SIG-M5 treated with dmso at 0.1 percent for 504 hours (cell line): ENCODE data around the gene CNNM2.
A peak's percentile ranks its signal among the peaks of the same experiment; 100 is the strongest.

ENCODE experiments used
- DNase-seq: peaks from one replicate; lab custom pipeline; 2025; ENCODE audit not compliant: unreplicated experiment; lab: John Stamatoyannopoulos, UW

Gene CNNM2

DNA sequence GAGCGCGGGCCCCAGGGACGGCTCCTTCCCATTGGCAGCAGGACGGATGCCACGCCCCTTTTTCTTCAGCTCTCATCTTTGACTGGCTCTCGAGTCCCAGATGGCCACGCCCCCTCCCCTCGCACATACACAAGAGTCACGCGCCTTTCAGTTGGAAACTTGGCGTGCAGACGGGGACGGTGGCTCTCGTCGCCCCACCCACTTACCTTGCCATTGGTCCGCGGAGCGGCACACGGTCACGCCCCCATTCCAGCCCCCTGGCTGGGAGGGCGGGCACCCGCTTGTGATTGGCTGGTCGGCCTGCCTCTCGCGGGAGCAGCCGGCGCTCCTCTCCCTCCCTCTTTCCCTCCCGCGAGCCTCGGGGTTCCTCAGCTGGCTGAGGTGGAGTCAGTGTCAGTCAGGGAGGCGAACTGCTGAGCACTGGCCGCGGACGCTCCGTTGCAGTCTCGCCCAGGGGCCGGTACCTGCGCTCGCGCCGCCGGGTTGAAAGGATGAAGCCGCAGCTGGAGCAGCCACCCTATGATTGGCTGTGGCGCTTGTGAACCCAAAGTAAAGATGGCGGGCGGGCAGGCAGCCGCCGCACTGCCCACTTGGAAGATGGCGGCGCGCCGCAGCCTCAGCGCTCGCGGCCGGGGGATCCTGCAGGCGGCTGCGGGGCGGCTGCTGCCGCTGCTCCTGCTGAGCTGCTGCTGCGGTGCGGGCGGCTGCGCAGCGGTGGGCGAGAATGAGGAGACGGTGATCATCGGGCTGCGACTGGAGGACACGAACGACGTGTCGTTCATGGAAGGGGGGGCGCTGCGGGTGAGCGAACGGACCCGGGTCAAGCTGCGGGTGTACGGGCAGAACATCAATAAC is at the start of gene CNNM2:
Gene CNNM2, plus strand, starts transcription at position 333 of the 855 bp plus-strand sequence. Its CDS starts 187 bp downstream, at position 520.
- peak; percentile 98 for DNase-seq

DNA sequence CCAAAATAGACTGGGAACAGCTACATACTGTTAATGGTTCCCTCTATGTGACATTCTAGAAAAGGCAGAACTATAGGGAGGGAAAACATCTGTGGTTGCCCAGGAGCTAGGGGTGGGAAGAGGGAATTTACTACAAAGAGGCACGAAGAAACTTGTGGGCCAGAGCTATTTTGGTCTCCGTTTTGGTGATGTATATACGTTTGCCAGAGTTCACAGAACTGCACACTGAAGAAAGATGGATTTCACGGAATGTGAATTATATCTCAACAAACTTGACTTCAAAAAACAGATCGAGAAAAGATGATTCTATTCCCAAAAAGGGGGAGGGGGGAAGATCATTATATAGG is 49.2 kb upstream of the CNNM2 start:
- DNase-seq = no peak

GRCh38 chr10:102869258-102870198 is 48.6 kb upstream of the CNNM2 start, which contains the start of gene AS3MT:
Gene AS3MT (plus strand): TSS chr10:102869470. CDS start chr10:102869593, 123 bp downstream.
- DNase-seq = no peak

GRCh38 chr10:102870221-102870620 is 47.9 kb upstream of the CNNM2 start:
- DNase-seq = no peak

DNA sequence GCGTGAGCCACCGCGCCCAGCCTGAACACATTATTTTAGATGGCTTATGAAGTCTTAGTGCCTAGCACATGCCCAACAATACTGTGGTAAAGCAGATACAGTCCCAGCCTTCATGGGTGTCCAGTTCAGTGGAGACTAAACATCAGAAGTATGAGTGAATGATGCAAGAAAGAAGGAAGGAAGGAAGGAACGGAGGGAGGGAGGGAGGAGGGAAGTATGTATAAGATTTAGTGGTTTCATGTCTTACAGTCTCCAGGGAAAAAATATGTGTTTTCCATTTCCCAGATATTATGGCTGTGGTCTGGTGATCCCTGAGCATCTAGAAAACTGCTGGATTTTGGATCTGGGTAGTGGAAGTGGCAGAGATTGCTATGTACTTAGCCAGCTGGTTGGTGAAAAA is 45.9 kb upstream of the CNNM2 start:
- DNase-seq = no peak

DNA sequence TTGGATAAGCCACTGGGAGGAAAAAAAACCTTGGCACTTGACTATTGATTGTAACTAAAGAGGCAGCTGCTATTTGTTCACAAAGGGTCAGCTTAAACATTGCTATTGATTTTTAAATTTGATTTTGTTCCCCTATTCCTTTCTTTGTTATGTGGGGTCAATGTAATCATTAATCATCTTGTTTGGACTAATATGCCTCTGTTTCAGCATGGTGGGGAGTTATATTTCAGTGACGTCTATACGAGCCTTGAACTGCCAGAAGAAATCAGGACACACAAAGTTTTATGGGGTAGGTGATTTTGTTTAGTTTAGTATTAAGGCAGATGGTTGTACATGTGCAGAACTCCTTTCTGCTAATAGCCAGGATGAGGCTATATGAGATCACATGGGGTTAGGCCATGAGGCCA is 41.3 kb upstream of the CNNM2 start:
- no peak for DNase-seq

GRCh38 chr10:102878629-102879028 is 39.5 kb upstream of the CNNM2 start:
- DNase-seq = no peak

DNA sequence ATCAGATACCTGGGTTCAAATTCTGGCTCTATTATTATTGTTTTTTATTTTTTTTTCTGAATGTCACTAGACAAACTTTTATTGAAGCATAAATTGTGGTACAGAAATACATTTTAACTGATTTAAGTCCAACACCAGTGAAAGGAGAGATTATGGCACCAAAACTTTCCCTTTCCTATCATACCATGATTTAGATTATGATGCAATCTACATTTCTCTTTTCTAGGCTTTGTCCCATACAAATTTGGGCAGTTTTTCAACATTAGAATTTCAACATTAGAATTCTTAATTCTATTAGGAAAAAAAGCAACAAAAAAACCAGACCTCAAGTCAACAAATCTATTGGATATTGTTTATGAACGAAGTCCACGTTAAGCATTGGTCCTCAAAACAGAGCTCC is 37.8 kb upstream of the CNNM2 start:
- DNase-seq = no peak

DNA sequence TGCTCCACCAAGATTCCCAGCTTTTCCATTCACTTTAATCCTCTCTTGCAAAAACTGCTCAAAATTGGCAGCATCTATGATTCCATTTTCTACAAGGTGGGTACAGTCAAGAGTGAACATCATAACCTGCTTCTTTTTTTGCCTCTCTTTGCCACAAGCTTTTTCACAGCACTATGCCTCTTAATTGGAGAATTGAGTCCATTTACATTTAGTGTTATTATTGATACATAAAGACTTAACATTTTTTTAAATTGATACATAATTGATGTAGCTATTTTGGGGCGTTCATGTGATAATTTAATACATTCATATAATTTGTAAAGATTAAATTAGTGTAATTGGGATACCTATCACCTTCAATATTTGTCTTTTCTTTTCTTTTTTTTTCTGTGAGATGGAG is 30.0 kb upstream of the CNNM2 start:
- DNase-seq = no peak

DNA sequence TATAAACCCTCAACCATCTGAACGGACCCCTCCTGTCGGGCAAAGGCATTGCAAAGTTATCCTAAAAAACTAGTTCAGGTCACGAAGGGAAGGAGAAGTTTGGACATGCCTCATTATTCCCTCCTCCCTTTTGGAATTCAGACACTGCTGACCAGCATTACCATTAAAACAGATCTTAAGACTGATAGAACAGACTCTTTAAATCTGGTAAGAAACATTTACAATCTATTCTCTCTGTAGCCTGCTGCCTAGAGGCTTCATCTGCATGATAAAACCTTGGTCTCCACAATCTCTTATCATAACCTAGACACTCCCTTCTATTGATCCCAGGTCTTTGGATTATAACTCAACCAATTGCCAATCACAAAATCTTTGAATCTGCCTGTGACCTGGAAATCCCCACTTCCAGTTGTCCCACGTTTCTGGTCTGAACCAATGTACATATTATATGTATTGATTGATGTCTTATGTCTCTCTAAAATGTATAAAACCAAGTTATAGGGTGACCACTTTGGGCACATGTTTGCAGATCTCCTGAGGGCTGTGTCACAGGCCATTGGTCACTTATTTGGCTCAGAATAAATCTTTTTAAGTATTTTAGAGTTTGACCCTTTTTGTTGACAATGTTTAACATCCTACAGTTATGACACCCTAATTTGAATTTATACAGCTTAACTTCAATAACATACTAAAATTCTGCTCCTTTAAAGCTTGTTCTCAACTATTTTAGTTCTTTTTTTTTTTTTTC is 23.5 kb upstream of the CNNM2 start:
- DNase-seq = no peak

DNA sequence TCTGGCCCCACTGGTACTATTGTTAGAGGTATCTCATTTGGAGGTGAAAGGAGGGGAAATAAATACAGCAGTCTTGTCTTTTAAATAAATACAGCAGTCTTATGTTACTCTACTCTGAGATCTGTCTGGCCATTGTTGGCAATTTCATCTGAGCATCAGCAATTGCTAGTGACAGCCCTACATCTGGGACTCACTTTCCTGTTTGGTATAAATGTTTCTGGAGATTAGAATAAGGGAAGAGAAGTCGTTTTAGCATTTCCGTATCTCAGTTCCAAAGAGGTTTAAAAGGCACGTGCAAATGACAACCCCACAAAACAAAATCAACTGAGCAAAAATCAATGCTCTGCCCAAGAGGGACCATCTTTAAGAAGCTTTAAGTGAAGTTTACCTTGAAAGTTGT is 18.1 kb upstream of the CNNM2 start:
- no peak for DNase-seq

- no peak for DNase-seq
Observed at GRCh38 chr10:102904346-102904745, 13.7 kb upstream of the CNNM2 start.

GRCh38 chr10:102906507-102906906 is 11.6 kb upstream of the CNNM2 start:
- DNase-seq = no peak

DNA sequence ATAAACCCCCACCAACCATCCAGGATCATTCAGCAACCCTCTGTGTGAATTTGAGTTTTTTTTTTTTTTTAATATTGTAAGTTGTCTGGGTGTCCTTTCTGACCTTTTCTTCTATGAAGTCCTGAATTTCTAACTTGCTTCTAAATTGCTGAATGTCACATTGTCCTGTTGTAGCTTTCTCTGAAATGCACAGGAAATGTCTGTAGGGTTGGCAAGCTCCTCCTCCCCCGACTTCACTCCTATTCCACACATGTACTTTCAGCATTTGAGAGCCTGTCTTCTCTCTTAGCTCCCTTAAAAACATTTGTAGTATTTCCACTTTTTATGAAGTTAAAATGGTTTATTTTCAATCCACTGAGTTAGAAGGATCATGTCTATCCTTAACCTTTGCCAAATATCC is 3.3 kb upstream of the CNNM2 start:
- DNase-seq = no peak

DNA sequence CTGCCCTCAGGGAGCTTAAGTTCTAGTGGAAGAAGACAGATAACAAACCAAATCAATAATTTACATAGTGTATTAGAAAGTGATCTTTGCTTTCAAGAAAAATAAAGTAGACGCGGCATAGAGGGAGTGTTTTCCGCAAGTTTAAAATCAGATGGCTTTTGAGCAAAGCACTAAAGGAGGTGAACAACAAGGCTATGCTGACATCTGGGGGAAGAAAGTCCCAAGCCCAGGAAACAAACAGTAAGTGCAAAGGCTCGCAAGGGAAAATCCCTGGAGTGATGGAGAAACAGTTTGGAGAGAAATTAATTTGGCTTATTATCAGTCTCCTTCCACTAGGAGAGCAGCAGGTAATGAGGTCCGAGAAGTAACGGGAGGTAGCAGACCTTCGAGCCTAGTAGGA is 1.9 kb upstream of the CNNM2 start:
- DNase-seq = no peak

DNA sequence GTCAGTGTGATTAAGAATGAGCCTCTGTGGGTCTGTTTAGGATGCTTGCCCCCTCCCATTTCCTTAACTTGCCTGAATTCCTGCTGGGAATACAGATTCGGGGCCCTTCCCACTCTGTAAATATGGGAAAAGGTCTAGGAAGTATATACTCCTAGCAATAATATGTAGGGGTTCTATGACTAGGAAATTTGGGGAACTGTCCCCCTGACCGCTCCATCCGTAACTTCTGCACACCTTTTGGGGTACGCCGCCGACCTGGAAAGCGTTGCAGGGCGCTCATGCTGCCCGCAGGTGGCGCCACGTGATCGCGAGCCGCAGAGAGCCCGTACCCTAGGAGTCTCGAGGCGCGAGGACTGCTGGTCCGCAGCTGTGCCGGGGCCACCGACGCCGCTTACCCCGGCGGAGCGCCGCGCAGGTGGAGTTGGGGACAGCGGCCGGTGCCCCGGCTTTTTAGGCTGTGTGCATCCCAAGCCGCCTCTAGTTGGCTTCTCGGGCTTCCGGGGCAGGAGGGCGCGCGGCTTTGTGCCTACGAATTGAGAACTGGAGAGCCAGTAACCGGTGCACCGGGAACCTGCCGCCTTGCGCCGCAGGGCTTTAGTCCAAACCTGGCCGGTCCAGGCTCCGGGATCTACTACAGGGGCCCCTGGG is 656 bp upstream of the CNNM2 start:
- DNase-seq = peak; percentile 52

DNA sequence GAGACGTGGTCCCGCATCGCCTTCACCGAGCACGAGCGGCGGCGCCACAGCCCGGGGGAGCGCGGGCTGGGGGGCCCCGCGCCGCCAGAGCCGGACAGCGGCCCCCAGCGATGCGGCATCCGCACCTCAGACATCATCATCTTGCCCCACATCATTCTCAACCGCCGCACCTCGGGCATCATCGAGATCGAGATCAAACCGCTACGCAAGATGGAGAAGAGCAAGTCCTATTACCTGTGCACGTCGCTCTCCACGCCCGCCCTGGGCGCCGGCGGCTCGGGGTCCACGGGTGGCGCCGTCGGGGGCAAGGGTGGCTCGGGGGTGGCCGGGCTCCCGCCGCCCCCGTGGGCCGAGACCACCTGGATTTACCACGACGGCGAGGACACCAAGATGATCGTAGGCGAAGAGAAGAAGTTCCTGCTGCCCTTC is 737 bp downstream of the CNNM2 start:
- peak; percentile 11 for DNase-seq

- no peak for DNase-seq
Observed at GRCh38 chr10:102919246-102919959, 1.3 kb downstream of the CNNM2 start.

- no peak for DNase-seq
Observed at GRCh38 chr10:102919992-102920739, 2.1 kb downstream of the CNNM2 start.
